Astrocyte (in vitro differentiated cells and primary cell): ENCODE data around the gene TEX52.

Source experiments
- CTCF ChIP-seq: IDR thresholded peaks from 2 replicates; pipeline ENCODE4 v1.5.1; 2011; ENCODE audit warnings: low read depth, mild to moderate bottlenecking, inconsistent platforms, low read length, moderate library complexity; ENCODE audit not compliant: insufficient read depth
- EZH2 ChIP-seq: IDR thresholded peaks from 2 replicates; pipeline ENCODE4 v1.6.1; 2012; ENCODE audit warnings: mild to moderate bottlenecking, low read length, inconsistent platforms; ENCODE audit not compliant: insufficient read depth

- no peak for TF ChIP-seq CTCF
- TF ChIP-seq EZH2, result no peak
Observed at GRCh38 chr12:2900642-2901041, 43.8 kb upstream of the TEX52 start.
